ENCODE data around the gene AMBP.

Gene AMBP

GRCh38 chr9:114037249-114037648, 40.9 kb downstream of the AMBP start:
- no peak overlapping the region for H3K4me3 ChIP-seq (replicated peaks; ENCODE audit: low read depth, low read length)
- no peak for TF ChIP-seq CTCF (IDR thresholded peaks at IDR 0.05; ENCODE audit: low read depth, low read length, missing control alignments)
- no peak for DNase-seq (ENCODE audit: extremely low read depth, low read depth)

- DNase-seq (ENCODE audit: extremely low read depth, low read depth): no peak
- no peak overlapping the region for H3K4me3 ChIP-seq (replicated peaks; ENCODE audit: low read depth, low read length)
- no peak for TF ChIP-seq CTCF (IDR thresholded peaks at IDR 0.05; ENCODE audit: low read depth, low read length, missing control alignments)
Measured at GRCh38 chr9:114035845-114036801, 42.0 kb downstream of the AMBP start.

- no peak for TF ChIP-seq CTCF (IDR thresholded peaks at IDR 0.05; ENCODE audit: low read depth, low read length, missing control alignments)
- no peak overlapping the region for H3K4me3 ChIP-seq (replicated peaks; ENCODE audit: low read depth, low read length)
- no peak for DNase-seq (ENCODE audit: extremely low read depth, low read depth)
Measured at GRCh38 chr9:114035221-114035844, 42.8 kb downstream of the AMBP start.

GRCh38 chr9:114034661-114035062, 43.4 kb downstream of the AMBP start:
- DNase-seq (ENCODE audit: extremely low read depth, low read depth): no peak
- TF ChIP-seq CTCF (IDR thresholded peaks at IDR 0.05; ENCODE audit: low read depth, low read length, missing control alignments): no peak
- no peak overlapping the region for H3K4me3 ChIP-seq (replicated peaks; ENCODE audit: low read depth, low read length)

- DNase-seq (ENCODE audit: extremely low read depth, low read depth): no peak
- no peak for TF ChIP-seq CTCF (IDR thresholded peaks at IDR 0.05; ENCODE audit: low read depth, low read length, missing control alignments)
- no peak overlapping the region for H3K4me3 ChIP-seq (replicated peaks; ENCODE audit: low read depth, low read length)
Measured at GRCh38 chr9:114034196-114034595, 43.9 kb downstream of the AMBP start.

GRCh38 chr9:114033397-114034103, 44.5 kb downstream of the AMBP start:
- no peak for DNase-seq (ENCODE audit: extremely low read depth, low read depth)
- no peak overlapping the region for H3K4me3 ChIP-seq (replicated peaks; ENCODE audit: low read depth, low read length)
- TF ChIP-seq CTCF (IDR thresholded peaks at IDR 0.05; ENCODE audit: low read depth, low read length, missing control alignments): peak; percentile 58
